ENCODE results near the gene LHX6. TPM values are rescaled to one million over a fixed set of nuclear protein-coding genes. Genes with fewer than 3 reads are reported as not detected.

Gene LHX6
- total RNA-seq (not detected), polyA plus RNA-seq (not detected), total RNA-seq (not detected)

- no peak for ATAC-seq
- intact Hi-C loops (cut with micrococcal nuclease), result no loop called here
- H3K4me3 Mint-ChIP-seq, result peak within 1 kb of the TSS; percentile 29 to 72 (median 48)
- Histone ChIP-seq H3K4me3 (ENCODE audit: low read length) (no peak within 1 kb of the TSS), H3K9me3 (ENCODE audit: control insufficient read depth in 2 of 3, low read length in 3 of 3) (no peaks in the 10 kb centered on the region), H3K4me1 (ENCODE audit: control insufficient read depth in 2 of 2, insufficient read depth in 2 of 2, low read length in 2 of 2) (no peaks in the 10 kb centered on the region), H3K36me3 (ENCODE audit: control insufficient read depth in 2 of 3, insufficient read depth in 3 of 3, low read length in 3 of 3) (no peaks in the 10 kb centered on the region), H3K27me3 (ENCODE audit: control insufficient read depth in 2 of 2, insufficient read depth in 2 of 2, low read length in 2 of 2) (no peaks in the 10 kb centered on the region), H3K27ac (ENCODE audit: low read depth, low read length) (no peak within 1 kb of the TSS)
- peaks cover 25 to 42% (median 32%) of the 10 kb centered on the region in 5 donors for H3K27me3 Mint-ChIP-seq
- peaks cover 0 to 5% (median 0%) of the 10 kb centered on the region in 5 donors for H3K36me3 Mint-ChIP-seq
- peaks cover 0 to 3% (median 0%) of the 10 kb centered on the region in 11 donors for H3K9me3 Mint-ChIP-seq
- ChIA-PET CTCF (no interaction called here), POLR2A (no interaction called here)
- DNase-seq, result no peak
- peaks cover 0 to 15% (median 4%) of the 10 kb centered on the region in 7 donors for H3K4me1 Mint-ChIP-seq
- no peak within 1 kb of the TSS for H3K27ac Mint-ChIP-seq
Observed at GRCh38 chr9:122228568-122229484, at the start of gene LHX6. Gene LHX6, minus strand, starts transcription at chr9:122228957. Its CDS starts 217 bp downstream, at chr9:122228740.

- Mint-ChIP-seq H3K4me1 (peaks cover 7 to 50% (median 34%) of the 10 kb centered on the region in 7 donors), H3K4me3 (no peak overlapping the region), H3K27me3 (no peaks in the 10 kb centered on the region), H3K27ac (no peak overlapping the region), H3K36me3 (peaks cover 0 to 71% (median 49%) of the 10 kb centered on the region in 5 donors), H3K9me3 (peaks cover 0 to 9% (median 0%) of the 10 kb centered on the region in 11 donors)
- Histone ChIP-seq H3K9me3 (ENCODE audit: control insufficient read depth in 2 of 3, low read length in 3 of 3) (peaks cover 0 to 5% (median 0%) of the 10 kb centered on the region in 3 experiments), H3K27me3 (ENCODE audit: control insufficient read depth in 2 of 2, insufficient read depth in 2 of 2, low read length in 2 of 2) (no peaks in the 10 kb centered on the region), H3K27ac (ENCODE audit: low read depth, low read length) (no peak overlapping the region), H3K4me3 (ENCODE audit: low read length) (no peak overlapping the region), H3K36me3 (ENCODE audit: control insufficient read depth in 2 of 3, insufficient read depth in 3 of 3, low read length in 3 of 3) (peaks cover 0 to 45% (median 6%) of the 10 kb centered on the region in 3 experiments), H3K4me1 (ENCODE audit: control insufficient read depth in 2 of 2, insufficient read depth in 2 of 2, low read length in 2 of 2) (no peaks in the 10 kb centered on the region)
- ATAC-seq (no peak), DNase-seq (no peak)
- ChIA-PET POLR2A (interaction anchor here (0.6 kb wide), 1 partner anchor 664 kb away, joined by 3 read pairs; no protein-coding TSS in a partner anchor), CTCF (no interaction called here)
- intact Hi-C loops (cut with micrococcal nuclease), result no loop called here
Observed at GRCh38 chr9:122277285-122277897, 48.6 kb upstream of the LHX6 start.

- H3K4me3 Mint-ChIP-seq, result no peak overlapping the region
Observed at GRCh38 chr9:122276096-122276495, 47.3 kb upstream of the LHX6 start.

GRCh38 chr9:122274055-122274454, 45.3 kb upstream of the LHX6 start:
- H3K9me3 ChIP-seq (ENCODE audit: control insufficient read depth in 2 of 3, low read length in 3 of 3), result peaks cover 0 to 5% (median 0%) of the 10 kb centered on the region in 3 experiments
- POLR2A ChIA-PET, result no interaction called here
- Mint-ChIP-seq H3K27me3 (no peaks in the 10 kb centered on the region), H3K27ac (peak overlapping the region in 2 of 9 donors; percentile 2 to 68), H3K4me3 (peak overlapping the region in 3 of 10 donors; percentile 3 to 48 (median 37)), H3K9me3 (peaks cover 0 to 9% (median 0%) of the 10 kb centered on the region in 11 donors), H3K36me3 (peaks cover 0 to 58% (median 40%) of the 10 kb centered on the region in 5 donors), H3K4me1 (peaks cover 8 to 60% (median 38%) of the 10 kb centered on the region in 7 donors)
- no peaks in the 10 kb centered on the region for H3K27me3 ChIP-seq (ENCODE audit: control insufficient read depth in 2 of 2, insufficient read depth in 2 of 2, low read length in 2 of 2)
- H3K36me3 ChIP-seq (ENCODE audit: control insufficient read depth in 2 of 3, insufficient read depth in 3 of 3, low read length in 3 of 3), result peaks cover 0 to 30% (median 3%) of the 10 kb centered on the region in 3 experiments
- DNase-seq (no peak), ATAC-seq (no peak)
- CTCF ChIA-PET, result no interaction called here
- H3K27ac ChIP-seq (ENCODE audit: low read depth, low read length), result no peak overlapping the region
- H3K4me3 ChIP-seq (ENCODE audit: low read length), result no peak overlapping the region
- intact Hi-C loops (cut with micrococcal nuclease), result no loop called here
- H3K4me1 ChIP-seq (ENCODE audit: control insufficient read depth in 2 of 2, insufficient read depth in 2 of 2, low read length in 2 of 2), result peaks cover 0 to 5% of the 10 kb centered on the region in 2 donors

More at GRCh38 chr9:122276096-122276495, 47.3 kb upstream of the LHX6 start:
- peaks cover 0 to 71% (median 40%) of the 10 kb centered on the region in 5 donors for H3K36me3 Mint-ChIP-seq
- ChIA-PET POLR2A (no interaction called here), CTCF (no interaction called here)
- no peaks in the 10 kb centered on the region for H3K27me3 Mint-ChIP-seq
- H3K4me1 ChIP-seq (ENCODE audit: control insufficient read depth in 2 of 2, insufficient read depth in 2 of 2, low read length in 2 of 2), result peaks cover 0 to 5% of the 10 kb centered on the region in 2 donors
- no peak overlapping the region for H3K4me3 ChIP-seq (ENCODE audit: low read length)
- H3K27me3 ChIP-seq (ENCODE audit: control insufficient read depth in 2 of 2, insufficient read depth in 2 of 2, low read length in 2 of 2), result no peaks in the 10 kb centered on the region
- H3K4me1 Mint-ChIP-seq, result peaks cover 8 to 58% (median 39%) of the 10 kb centered on the region in 7 donors
- H3K27ac ChIP-seq (ENCODE audit: low read depth, low read length), result no peak overlapping the region
- ATAC-seq (no peak), DNase-seq (no peak)
- peaks cover 0 to 38% (median 3%) of the 10 kb centered on the region in 3 experiments for H3K36me3 ChIP-seq (ENCODE audit: control insufficient read depth in 2 of 3, insufficient read depth in 3 of 3, low read length in 3 of 3)
- peaks cover 0 to 5% (median 0%) of the 10 kb centered on the region in 3 experiments for H3K9me3 ChIP-seq (ENCODE audit: control insufficient read depth in 2 of 3, low read length in 3 of 3)
- intact Hi-C loops (cut with micrococcal nuclease), result no loop called here
- peaks cover 0 to 9% (median 0%) of the 10 kb centered on the region in 11 donors for H3K9me3 Mint-ChIP-seq
- no peak overlapping the region for H3K27ac Mint-ChIP-seq

GRCh38 chr9:122268041-122268814, 39.5 kb upstream of the LHX6 start:
- intact Hi-C loops (cut with micrococcal nuclease), result loop anchor here (5.0 to 10.0 kb wide), 5 partner anchors 143 to 999 kb away; partner anchors contain the start of genes PDCL (in 1 of the 2), STOM (in 1 of the 2) and STRBP (in 1 of the 2)
- Histone ChIP-seq H3K4me1 (ENCODE audit: control insufficient read depth in 2 of 2, insufficient read depth in 2 of 2, low read length in 2 of 2) (peaks cover 16 to 24% of the 10 kb centered on the region in 2 donors), H3K36me3 (ENCODE audit: control insufficient read depth in 2 of 3, insufficient read depth in 3 of 3, low read length in 3 of 3) (peaks cover 0 to 23% (median 3%) of the 10 kb centered on the region in 3 experiments), H3K27me3 (ENCODE audit: control insufficient read depth in 2 of 2, insufficient read depth in 2 of 2, low read length in 2 of 2) (no peaks in the 10 kb centered on the region), H3K4me3 (ENCODE audit: low read length) (no peak overlapping the region), H3K9me3 (ENCODE audit: control insufficient read depth in 2 of 3, low read length in 3 of 3) (no peaks in the 10 kb centered on the region), H3K27ac (ENCODE audit: low read depth, low read length) (no peak overlapping the region)
- Mint-ChIP-seq H3K27ac (peak overlapping the region in 1 of 9 donors; percentile 59), H3K4me3 (peak overlapping the region in 4 of 10 donors; percentile 16 to 41 (median 32)), H3K36me3 (peaks cover 0 to 24% (median 9%) of the 10 kb centered on the region in 5 donors), H3K27me3 (peaks cover 0 to 2% (median 0%) of the 10 kb centered on the region in 5 donors), H3K9me3 (no peaks in the 10 kb centered on the region), H3K4me1 (peaks cover 24 to 70% (median 63%) of the 10 kb centered on the region in 7 donors)
- DNase-seq (peak in 1 of 9 donors; percentile 6), ATAC-seq (no peak)
- ChIA-PET CTCF (no interaction called here), POLR2A (interaction anchor here (0.6 kb wide), 2 partner anchors 21 to 33 kb away, joined by 3 to 5 read pairs; no protein-coding TSS in a partner anchor)

All from naive thymus-derived CD4-positive, alpha-beta T cell (primary cell).